ENCODE measurements around the gene NOD2.

NOD2 gene

GRCh38 chr16:50717494-50717893 lies 24.1 kb downstream of the NOD2 start:
- no peak for DNase-seq (ENCODE audit: low read depth)

DNA sequence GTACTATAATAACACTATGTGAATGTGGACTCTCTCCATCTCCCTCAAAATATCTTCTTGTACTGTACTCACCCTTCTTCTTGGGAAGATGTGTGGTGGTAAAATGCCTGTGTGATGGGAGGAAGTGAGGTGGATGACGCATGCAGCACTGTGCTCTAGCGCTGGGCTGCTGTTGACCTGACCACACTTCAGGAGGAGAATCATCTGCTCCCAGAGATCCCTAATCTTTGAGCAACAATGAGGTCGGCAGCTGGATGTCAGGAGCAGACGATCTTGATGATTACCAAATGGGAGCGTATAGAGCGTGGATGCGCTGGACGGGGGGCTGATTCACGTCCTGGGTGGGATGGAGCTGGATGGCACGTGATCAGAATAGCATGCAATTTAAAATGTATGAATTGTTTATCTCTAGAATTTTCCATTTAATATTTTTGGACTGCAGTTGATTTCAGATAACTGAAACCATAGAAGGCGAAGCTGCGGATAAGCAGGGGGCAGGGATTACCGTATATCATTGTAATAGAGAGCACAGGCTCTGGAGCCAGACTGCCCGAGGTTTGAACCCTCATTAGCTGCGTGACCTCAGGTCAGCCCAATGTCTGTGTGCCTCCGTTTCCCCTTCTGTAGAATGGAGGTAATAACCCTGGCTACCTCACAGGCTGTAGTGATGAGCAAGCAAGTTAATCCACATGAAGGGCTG lies 24.8 kb downstream of the NOD2 start:
- no peak for DNase-seq (ENCODE audit: low read depth)

DNA sequence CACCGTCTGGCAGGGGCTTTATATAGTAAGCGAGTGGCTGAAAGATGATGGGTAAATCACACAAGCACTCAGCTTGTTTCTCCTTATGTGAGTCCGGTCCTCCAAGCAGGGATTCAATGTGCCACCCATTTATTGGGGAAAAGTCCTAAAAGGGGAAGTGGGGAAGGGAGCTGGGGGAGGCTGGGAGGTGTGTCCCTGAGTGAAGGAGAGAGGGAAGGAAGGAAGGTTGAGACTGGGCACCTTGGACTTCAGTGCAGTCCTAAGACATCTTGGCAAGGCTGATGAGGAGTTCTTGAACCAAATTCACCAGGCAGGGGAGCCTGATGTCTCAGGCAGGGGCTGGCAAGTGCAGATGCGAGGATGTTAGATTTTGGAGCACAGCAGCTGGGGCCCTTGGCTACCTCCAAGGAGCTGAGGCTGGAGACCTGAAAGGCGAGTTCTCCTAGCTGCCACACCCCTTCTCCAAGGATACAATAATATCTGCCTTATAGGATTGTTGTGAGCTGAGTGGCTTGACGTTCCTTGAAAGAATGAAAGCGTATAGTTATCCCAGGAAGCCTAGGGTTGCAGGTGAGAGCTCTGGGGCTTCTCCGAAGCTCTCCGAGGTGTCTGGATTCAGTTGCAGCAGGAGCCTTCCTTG lies 25.5 kb downstream of the NOD2 start:
- no peak for DNase-seq (ENCODE audit: low read depth)

- no peak for DNase-seq (ENCODE audit: low read depth)
Observed at GRCh38 chr16:50719401-50720337, 26.3 kb downstream of the NOD2 start.

DNA sequence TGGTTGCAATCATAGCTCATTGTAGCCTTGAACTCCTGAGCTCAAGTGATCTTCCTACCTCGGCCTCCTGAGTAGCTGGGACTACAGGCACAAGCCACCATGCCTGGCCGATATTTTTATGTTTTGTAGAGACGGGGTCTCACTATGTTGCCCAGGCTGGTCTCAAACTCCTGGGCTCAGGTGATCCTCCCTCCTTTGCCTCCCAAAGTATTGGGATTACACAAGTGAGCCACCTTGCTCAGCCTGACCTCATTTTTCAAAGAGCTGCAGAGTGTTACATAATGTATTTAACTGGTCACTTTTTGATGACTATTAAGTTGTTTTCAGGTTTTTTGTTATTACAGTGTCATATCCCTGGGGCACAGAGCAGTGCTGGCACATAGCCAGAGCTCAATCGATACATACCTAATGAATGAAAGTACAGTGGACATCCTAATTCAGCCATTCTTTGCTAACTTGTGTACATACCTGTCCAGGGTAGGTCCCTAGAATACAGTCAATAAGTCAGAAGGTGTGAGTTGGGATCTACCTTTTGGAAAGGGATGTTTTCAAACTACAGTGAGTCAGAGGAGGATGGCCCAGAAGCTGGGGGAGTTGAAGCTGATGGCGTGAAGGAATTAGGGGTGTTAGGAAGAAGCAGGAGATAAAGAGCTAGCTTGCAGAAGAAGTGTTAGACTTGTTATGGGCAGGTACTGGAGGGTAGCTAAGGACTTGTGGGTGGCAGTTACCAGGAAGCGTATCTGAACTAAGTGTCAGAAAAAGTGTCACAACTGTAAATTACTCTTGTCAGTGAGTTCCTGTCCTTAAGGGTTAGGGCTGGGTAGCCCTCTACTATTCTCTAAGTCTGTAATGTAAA lies 28.4 kb downstream of the NOD2 start:
- DNase-seq (ENCODE audit: low read depth) = no peak

DNA sequence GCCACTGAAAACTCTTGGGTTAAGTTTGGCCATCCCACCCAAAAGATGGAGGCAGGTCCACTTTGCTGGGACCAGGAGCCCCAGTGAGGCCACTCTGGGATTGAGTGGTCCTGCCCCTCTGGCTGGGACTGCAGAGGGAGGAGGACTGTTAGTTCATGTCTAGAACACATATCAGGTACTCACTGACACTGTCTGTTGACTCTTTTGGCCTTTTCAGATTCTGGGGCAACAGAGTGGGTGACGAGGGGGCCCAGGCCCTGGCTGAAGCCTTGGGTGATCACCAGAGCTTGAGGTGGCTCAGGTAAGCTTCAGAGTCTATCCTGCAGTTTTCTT lies 29.0 kb downstream of the NOD2 start:
- DNase-seq (ENCODE audit: low read depth) = no peak

GRCh38 chr16:50722960-50723359 lies 29.6 kb downstream of the NOD2 start:
- DNase-seq (ENCODE audit: low read depth) = no peak

- DNase-seq (ENCODE audit: low read depth) = no peak
Observed at GRCh38 chr16:50724306-50724705, 30.9 kb downstream of the NOD2 start.

DNA sequence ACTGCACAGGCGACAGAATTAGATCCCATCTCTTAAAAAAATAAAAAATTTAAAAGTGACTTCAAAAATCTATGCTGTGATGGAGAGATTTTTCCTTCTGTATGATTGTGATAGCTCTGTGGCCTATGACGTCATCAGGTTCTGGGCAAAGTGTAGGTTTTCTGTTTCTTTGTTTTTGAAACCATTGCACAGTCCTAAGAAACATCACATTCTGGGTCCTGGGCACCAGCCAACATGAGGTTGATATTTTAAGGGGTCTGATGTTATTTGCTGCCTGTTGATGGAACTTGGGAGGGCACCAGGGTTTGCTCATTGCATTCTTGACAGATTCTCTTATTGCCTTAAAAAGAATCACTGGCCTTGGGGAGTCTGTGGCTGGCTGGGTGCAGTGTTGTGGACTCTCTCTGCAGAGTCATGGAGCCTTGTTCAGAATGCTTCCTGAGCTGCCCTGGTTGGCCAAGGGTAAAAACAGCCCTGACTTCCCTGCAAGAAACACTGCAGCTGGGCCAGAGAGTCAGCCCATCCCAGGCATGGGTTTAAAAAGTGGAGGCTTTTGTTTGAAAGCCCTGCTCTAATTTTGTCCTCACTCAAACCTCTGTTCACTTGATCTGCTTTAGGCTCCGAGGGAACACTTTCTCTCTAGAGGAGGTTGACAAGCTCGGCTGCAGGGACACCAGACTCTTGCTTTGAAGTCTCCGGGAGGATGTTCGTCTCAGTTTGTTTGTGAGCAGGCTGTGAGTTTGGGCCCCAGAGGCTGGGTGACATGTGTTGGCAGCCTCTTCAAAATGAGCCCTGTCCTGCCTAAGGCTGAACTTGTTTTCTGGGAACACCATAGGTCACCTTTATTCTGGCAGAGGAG lies 38.0 kb downstream of the NOD2 start:
- no peak for DNase-seq (ENCODE audit: low read depth)

DNA sequence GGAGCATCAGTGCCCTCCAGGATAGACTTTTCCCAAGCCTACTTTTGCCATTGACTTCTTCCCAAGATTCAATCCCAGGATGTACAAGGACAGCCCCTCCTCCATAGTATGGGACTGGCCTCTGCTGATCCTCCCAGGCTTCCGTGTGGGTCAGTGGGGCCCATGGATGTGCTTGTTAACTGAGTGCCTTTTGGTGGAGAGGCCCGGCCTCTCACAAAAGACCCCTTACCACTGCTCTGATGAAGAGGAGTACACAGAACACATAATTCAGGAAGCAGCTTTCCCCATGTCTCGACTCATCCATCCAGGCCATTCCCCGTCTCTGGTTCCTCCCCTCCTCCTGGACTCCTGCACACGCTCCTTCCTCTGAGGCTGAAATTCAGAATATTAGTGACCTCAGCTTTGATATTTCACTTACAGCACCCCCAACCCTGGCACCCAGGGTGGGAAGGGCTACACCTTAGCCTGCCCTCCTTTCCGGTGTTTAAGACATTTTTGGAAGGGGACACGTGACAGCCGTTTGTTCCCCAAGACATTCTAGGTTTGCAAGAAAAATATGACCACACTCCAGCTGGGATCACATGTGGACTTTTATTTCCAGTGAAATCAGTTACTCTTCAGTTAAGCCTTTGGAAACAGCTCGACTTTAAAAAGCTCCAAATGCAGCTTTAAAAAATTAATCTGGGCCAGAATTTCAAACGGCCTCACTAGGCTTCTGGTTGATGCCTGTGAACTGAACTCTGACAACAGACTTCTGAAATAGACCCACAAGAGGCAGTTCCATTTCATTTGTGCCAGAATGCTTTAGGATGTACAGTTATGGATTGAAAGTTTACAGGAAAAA lies 38.8 kb downstream of the NOD2 start:
- DNase-seq (ENCODE audit: low read depth) = no peak

DNA sequence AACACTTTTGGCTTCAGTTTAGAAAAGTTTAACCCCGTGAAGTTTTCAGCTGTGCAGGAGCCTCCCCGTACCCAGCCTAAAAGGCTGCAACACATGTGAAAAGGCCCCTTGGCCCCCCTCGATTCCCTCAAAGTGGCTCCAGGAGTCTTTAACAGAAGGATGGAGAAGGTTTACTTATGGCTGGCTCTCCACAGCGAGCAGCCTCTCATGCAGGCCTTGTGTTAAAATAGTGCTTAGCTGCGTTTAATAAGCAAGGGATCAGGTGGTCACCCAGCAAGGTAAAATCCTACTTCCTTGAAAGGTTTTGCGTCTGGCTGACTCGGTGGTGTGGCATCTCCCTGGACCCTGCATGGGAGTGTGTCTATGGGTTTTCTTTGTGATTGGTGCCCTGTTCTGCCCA lies 40.1 kb downstream of the NOD2 start:
- no peak for DNase-seq (ENCODE audit: low read depth)

GRCh38 chr16:50735629-50736122 lies 42.3 kb downstream of the NOD2 start:
- no peak for DNase-seq (ENCODE audit: low read depth)

DNA sequence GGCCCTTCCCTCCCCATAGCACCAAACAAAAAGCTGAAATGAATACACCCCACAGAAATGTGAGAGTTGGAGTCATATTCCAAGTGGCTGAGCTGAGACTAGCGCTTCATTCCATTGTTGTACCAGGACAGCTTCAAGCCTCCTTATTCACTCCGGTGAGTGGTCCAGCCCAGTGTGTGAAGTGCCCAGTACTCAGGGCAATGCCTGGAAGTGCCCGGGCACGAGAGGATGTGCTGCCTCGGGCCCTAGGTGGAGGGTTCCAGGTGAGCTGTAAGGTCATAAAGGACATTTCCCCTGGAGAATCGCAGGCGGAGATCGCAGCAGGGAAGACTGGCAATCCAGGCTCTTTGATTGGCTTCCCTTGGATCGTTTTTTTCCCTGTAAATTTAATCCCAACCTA lies 43.0 kb downstream of the NOD2 start:
- no peak for DNase-seq (ENCODE audit: low read depth)

DNA sequence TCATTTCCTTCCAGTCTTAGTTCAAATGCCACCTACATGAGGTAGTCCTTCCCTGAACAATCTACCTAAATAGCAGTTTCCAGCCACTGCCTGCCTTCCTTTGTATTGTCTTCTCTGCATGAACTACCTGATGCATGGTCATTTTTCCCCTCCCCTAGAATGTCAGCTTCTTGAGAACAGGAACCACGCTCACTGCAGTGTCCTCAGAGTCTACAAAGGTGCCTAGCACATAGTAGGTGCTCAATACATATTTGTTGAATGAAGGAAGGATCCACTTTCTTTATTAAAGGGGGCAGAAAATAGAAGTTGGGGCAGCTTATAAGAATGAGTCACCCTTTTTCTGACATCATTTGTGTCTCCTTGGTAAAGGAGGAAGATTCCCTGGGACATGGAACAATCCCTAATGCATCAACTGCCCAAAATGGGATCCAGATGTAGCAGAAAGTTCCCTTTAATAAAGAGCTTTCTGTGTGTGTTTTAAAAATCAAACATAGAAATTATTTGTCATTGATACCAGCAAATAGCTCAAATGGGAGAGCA lies 44.1 kb downstream of the NOD2 start:
- DNase-seq (ENCODE audit: low read depth) = no peak

GRCh38 chr16:50739031-50739430 lies 45.6 kb downstream of the NOD2 start:
- DNase-seq (ENCODE audit: low read depth) = no peak

- no peak for DNase-seq (ENCODE audit: low read depth)
Observed at GRCh38 chr16:50740736-50741135, 47.3 kb downstream of the NOD2 start.

DNA sequence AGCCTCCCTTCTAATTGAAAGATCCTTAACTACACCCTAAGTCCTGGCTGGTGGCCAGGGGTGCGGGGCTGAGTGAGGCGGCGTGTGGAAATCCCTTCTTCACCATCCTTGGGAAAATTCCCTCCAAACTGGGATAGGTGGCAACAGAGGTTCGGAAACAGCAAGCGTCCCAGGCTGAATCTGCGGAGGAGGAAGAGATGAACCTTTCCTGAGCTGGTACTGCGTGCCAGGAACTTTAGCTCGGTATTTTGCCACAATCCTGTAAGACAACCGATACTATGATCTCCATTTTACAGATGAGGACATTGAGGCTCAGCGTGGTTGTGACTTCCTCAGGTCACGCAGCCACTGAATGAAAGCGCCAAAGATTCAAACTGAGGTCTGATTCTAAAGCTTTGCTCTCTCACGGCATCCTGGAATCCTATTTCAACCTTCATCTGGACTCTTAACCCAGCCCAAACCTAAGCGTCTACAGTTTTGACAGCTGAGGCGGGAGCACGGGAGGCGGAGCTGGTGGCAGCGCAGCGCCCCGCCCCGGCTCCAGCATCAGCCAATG lies 47.9 kb downstream of the NOD2 start:
- no peak for DNase-seq (ENCODE audit: low read depth)

DNA sequence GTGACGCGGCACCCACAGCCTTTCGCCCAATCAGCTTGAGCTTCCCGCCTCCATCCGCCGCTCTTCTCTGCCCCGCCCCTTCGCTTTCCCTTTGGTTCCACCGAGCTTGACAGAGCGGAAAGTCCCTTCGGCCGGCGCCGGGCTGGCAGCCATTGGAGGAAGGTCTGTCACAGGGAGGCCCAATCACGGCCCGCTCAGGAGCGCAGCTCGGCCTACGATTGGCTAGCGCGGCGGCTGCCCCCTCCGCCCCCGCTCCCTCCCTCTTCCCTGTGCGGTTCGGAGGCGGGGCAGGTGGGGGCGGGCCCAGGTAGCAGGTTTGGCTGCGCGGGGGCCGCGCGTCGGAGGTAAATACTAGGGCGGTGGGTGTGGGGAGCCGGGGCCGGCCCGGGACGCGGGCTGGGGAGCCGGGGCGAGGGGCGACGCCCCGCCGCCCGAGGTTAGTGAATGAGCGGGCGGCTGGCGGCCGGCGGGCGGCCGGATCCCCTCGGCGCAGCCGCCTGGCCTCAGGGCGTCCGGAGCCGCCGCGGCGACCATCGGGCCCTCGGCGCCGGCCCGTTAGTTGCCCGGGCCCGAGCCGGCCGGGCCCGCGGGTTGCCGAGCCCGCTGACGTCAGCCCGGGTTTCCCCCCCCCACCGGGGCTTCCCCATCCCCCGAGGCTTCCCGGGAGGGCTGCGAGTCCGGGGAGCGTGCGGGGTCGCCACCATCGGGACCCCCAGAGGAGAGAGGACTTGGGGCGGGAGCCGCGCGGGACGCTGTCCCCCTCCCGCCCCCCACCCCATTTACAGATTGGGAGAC lies 48.6 kb downstream of the NOD2 start, which contains the start of gene CYLD:
Gene CYLD, plus strand, starts transcription at position 306 of the 795 bp plus-strand sequence. CDS start 7,613 bp downstream, outside the sequence.
- peak; percentile 99 for DNase-seq (ENCODE audit: low read depth)
